ENCODE results near the gene NFATC2. TPM values are rescaled to one million over a fixed set of nuclear protein-coding genes. Genes with fewer than 3 reads are reported as not detected.

NFATC2 gene
- total and polyA plus RNA-seq, 2 experiments from 2014 or later: 0.52 to 0.59 TPM

DNA sequence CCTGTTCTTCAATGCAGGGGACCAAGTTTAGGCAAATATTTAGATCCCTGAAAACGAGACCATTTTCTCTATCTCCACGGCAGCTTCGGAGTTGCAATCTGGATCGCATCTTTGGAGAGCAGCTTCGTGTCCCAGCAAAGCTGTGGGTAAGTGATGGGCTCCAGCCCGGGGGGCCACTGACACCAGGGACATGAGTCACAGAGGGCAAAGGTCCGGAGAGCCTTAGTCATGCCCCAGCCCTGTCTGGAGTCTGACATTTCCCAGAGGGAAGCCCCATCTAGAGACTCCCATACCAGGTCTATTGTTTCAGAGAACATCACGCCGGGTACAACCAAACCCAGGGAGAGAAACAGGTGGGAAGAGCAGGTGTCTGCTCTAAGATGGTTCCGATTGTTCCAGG, 95.9 kb downstream of the NFATC2 start:
- H4K20me1 ChIP-seq (replicated peaks; ENCODE audit: insufficient read depth): no peaks in the 10 kb centered on the region
- H3F3A ChIP-seq (replicated peaks; ENCODE audit: low read depth): no peaks in the 10 kb centered on the region
- no peak overlapping the region for H3K27ac ChIP-seq (ENCODE audit: low read depth)
- H3K4me1 Mint-ChIP-seq: peaks cover 16% of the 10 kb centered on the region
- H3K27me3 Mint-ChIP-seq (ENCODE audit: insufficient read depth, low read depth, poor library complexity): peaks cover 8% of the 10 kb centered on the region
- H3K4me1 ChIP-seq (ENCODE audit: insufficient read depth): no peaks in the 10 kb centered on the region
- no peaks in the 10 kb centered on the region for H3K9me2 ChIP-seq (ENCODE audit: insufficient read depth)
- H2AFZ ChIP-seq: no peak overlapping the region
- no peak overlapping the region for H3K4me3 ChIP-seq
- DNase-seq (ENCODE audit: low spot score) (no peak), ATAC-seq (no peak)
- H3K79me2 ChIP-seq (replicated peaks; ENCODE audit: insufficient read depth): no peaks in the 10 kb centered on the region
- no peak overlapping the region for H3K4me3 Mint-ChIP-seq
- H3K4me2 ChIP-seq: no peak overlapping the region
- H3K27ac Mint-ChIP-seq: no peak overlapping the region
- H3K9me3 Mint-ChIP-seq: no peaks in the 10 kb centered on the region
- H3K36me3 ChIP-seq (ENCODE audit: insufficient read depth): no peaks in the 10 kb centered on the region
- TF ChIP-seq STAT1 (IDR thresholded peaks at IDR 0.05; ENCODE audit: unreplicated experiment) (no peak), EZH2 (IDR thresholded peaks at IDR 0.05; ENCODE audit: low read depth, unreplicated experiment) (no peak), JUNB (IDR thresholded peaks at IDR 0.05; ENCODE audit: unreplicated experiment) (no peak), ZNF331 (CRISPR knock-in tag; IDR thresholded peaks at IDR 0.05; ENCODE audit: low read depth) (no peak)
- TF ChIP-seq, protein P1, sequence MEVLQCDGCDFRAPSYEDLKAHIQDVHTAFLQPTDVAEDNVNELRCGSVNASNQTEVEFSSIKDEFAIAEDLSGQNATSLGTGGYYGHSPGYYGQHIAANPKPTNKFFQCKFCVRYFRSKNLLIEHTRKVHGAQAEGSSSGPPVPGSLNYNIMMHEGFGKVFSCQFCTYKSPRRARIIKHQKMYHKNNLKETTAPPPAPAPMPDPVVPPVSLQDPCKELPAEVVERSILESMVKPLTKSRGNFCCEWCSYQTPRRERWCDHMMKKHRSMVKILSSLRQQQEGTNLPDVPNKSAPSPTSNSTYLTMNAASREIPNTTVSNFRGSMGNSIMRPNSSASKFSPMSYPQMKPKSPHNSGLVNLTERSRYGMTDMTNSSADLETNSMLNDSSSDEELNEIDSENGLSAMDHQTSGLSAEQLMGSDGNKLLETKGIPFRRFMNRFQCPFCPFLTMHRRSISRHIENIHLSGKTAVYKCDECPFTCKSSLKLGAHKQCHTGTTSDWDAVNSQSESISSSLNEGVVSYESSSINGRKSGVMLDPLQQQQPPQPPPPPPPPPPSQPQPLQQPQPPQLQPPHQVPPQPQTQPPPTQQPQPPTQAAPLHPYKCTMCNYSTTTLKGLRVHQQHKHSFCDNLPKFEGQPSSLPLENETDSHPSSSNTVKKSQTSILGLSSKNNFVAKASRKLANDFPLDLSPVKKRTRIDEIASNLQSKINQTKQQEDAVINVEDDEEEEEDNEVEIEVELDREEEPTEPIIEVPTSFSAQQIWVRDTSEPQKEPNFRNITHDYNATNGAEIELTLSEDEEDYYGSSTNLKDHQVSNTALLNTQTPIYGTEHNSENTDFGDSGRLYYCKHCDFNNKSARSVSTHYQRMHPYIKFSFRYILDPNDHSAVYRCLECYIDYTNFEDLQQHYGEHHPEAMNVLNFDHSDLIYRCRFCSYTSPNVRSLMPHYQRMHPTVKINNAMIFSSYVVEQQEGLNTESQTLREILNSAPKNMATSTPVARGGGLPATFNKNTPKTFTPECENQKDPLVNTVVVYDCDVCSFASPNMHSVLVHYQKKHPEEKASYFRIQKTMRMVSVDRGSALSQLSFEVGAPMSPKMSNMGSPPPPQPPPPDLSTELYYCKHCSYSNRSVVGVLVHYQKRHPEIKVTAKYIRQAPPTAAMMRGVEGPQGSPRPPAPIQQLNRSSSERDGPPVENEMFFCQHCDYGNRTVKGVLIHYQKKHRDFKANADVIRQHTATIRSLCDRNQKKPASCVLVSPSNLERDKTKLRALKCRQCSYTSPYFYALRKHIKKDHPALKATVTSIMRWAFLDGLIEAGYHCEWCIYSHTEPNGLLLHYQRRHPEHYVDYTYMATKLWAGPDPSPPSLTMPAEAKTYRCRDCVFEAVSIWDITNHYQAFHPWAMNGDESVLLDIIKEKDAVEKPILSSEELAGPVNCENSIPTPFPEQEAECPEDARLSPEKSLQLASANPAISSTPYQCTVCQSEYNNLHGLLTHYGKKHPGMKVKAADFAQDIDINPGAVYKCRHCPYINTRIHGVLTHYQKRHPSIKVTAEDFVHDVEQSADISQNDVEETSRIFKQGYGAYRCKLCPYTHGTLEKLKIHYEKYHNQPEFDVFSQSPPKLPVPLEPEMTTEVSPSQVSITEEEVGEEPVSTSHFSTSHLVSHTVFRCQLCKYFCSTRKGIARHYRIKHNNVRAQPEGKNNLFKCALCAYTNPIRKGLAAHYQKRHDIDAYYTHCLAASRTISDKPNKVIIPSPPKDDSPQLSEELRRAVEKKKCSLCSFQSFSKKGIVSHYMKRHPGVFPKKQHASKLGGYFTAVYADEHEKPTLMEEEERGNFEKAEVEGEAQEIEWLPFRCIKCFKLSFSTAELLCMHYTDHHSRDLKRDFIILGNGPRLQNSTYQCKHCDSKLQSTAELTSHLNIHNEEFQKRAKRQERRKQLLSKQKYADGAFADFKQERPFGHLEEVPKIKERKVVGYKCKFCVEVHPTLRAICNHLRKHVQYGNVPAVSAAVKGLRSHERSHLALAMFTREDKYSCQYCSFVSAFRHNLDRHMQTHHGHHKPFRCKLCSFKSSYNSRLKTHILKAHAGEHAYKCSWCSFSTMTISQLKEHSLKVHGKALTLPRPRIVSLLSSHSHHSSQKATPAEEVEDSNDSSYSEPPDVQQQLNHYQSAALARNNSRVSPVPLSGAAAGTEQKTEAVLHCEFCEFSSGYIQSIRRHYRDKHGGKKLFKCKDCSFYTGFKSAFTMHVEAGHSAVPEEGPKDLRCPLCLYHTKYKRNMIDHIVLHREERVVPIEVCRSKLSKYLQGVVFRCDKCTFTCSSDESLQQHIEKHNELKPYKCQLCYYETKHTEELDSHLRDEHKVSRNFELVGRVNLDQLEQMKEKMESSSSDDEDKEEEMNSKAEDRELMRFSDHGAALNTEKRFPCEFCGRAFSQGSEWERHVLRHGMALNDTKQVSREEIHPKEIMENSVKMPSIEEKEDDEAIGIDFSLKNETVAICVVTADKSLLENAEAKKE (CRISPR knock-in tag; IDR thresholded peaks at IDR 0.05): no peak
- TF ChIP-seq, protein P2, sequence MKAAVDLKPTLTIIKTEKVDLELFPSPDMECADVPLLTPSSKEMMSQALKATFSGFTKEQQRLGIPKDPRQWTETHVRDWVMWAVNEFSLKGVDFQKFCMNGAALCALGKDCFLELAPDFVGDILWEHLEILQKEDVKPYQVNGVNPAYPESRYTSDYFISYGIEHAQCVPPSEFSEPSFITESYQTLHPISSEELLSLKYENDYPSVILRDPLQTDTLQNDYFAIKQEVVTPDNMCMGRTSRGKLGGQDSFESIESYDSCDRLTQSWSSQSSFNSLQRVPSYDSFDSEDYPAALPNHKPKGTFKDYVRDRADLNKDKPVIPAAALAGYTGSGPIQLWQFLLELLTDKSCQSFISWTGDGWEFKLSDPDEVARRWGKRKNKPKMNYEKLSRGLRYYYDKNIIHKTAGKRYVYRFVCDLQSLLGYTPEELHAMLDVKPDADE (IDR thresholded peaks at IDR 0.05): no peak
- H3K27me3 ChIP-seq (ENCODE audit: insufficient read depth): no peaks in the 10 kb centered on the region
- H3K36me3 Mint-ChIP-seq (ENCODE audit: low read depth): no peaks in the 10 kb centered on the region
